ENCODE data around the gene MNDA. TPM values are rescaled to one million over a fixed set of nuclear protein-coding genes. Genes with fewer than 3 reads are reported as not detected.

MNDA gene
- total RNA-seq (2013; cell fraction: nucleolus; rRNA removed) = 33.3 and 40.2 TPM in 2 replicates
- total RNA-seq (2014; rRNA removed) = 36.1 and 45.1 TPM in 2 replicates
- 72.2 and 74.7 TPM in 2 replicates for total RNA-seq (2014; rRNA removed; fragmentation: Illumina TruSeq; extraction: Trizol)
- 36.8 and 37.6 TPM in 2 replicates for total RNA-seq (2021)
- polyA plus RNA-seq (2011; ENCODE audit: low read depth) = 27.1 TPM
- 37.1 and 49.1 TPM in 2 replicates for polyA plus RNA-seq (2011; rRNA removed)
- 10.2 and 11.6 TPM in 2 replicates for polyA plus RNA-seq (2011; cell fraction: cytosol; rRNA removed)
- polyA plus RNA-seq (2011; cell fraction: nucleus; rRNA removed) = 21.8 and 23.6 TPM in 2 replicates
- polyA plus RNA-seq (2012) = 32.5 and 37.8 TPM in 2 replicates
- polyA plus RNA-seq (2014; fragmentation: Illumina TruSeq; extraction: Trizol) = 83.0 and 116 TPM in 2 replicates
- 10 to 100 TPM; 81.9 to 91.8 TPM for polyA plus RNA-seq (2014; fragmentation: Nextera tagmentation; extraction: Ambion mirVana)
- 32.1 and 38.9 TPM in 2 replicates for polyA plus RNA-seq (2014; rRNA removed)
- 10 to 100 TPM; 20.1 to 21.4 TPM for polyA plus RNA-seq (2016; fragmentation: Nextera tagmentation; extraction: Ambion mirVana)
- 7.2 and 10.4 TPM in 2 replicates for polyA minus RNA-seq (2011; rRNA and poly(A)+ RNA removed)
- polyA minus RNA-seq (2011; cell fraction: cytosol; rRNA and poly(A)+ RNA removed) = 4.9 and 6.0 TPM in 2 replicates
- 9.9 and 12.5 TPM in 2 replicates for polyA minus RNA-seq (2011; cell fraction: nucleus; rRNA and poly(A)+ RNA removed)
- percentile 96 among the genes with signal in this experiment for Bru-seq, nascent RNA
- BruChase-seq, experiment 1, labeled RNA remaining after a 6-hour chase = percentile 83 among the genes with signal in this experiment
- BruChase-seq, experiment 2, labeled RNA remaining after a 2-hour chase = percentile 84 among the genes with signal in this experiment
- long read RNA-seq, experiment 1, transcript MNDA-201 (7 exons, 1,752 nt) = major isoform, 31 of 38 reads
- long read RNA-seq, experiment 1, partial matches to known transcripts = 3 of 38 reads
- long read RNA-seq, experiment 1, other reads (novel, unspliced or antisense) = 1 of 38 reads
- long read RNA-seq, experiment 2, transcript MNDA-201 (7 exons, 1,752 nt) = major isoform, 81 of 155 reads
- long read RNA-seq, experiment 2, transcript MNDA-203 (2 exons, 797 nt) = minor isoform, 20 of 155 reads
- long read RNA-seq, experiment 2, partial matches to known transcripts = 49 of 155 reads
- long read RNA-seq, experiment 2, other reads (novel, unspliced or antisense) = 5 of 155 reads

DNA sequence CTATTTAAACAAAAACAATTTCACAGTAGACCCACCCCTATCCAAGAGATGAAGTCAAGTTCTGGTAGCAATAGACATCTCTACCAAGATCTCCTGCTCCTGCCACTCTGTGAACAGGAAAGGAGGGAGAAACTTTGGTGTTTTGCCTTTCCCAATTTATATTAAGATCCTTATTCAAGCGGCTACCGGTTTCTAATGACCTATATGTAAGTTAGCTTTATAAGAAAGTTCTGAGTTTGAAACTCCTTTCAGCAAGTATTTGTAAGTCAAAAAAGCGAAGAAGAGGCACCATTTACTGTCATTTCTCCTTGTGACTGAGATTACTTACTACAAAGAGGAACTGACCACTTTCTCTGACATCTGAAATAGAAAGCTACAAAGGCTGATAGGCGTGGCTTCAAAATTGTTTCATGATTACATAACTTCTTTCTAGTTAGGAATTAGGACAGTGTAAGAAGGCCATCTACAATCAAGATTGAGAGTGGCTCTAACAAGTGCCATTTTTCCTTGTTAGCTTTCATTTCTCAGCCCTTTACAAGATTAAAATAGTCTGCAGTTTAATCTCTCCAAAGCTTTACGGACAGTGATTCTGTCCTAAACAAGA, at the start of gene MNDA:
MNDA (plus strand) TSS at position 448 of the 604 bp plus-strand sequence. CDS start 10,803 bp downstream, outside the sequence.
- Histone ChIP-seq H2AFZ (ENCODE audit: control insufficient read depth, low read depth, low read length) (peak within 1 kb of the TSS; percentile 72), H3K36me3 (ENCODE audit: control insufficient read depth in 2 of 2, insufficient read depth in 2 of 2, low read length in 1 of 2) (no peaks in the 10 kb centered on the region), H3K9me3 (replicated peaks; ENCODE audit: control insufficient read depth, insufficient read depth, low read length) (peaks cover 13% of the 10 kb centered on the region), H3K27me3 (replicated peaks in 1 of 2; ENCODE audit: control insufficient read depth in 2 of 2, insufficient read depth in 2 of 2, low read length in 1 of 2) (no peaks in the 10 kb centered on the region), H3K4me1 (ENCODE audit: control insufficient read depth, insufficient read depth, low read length) (peaks cover 9% of the 10 kb centered on the region; the same call in 1 of the 2 replicates), H3K4me3 (peak within 1 kb of the TSS; percentile 68), H3K27ac (ENCODE audit: control insufficient read depth, insufficient read depth) (peak within 1 kb of the TSS; percentile 97), H3K4me2 (ENCODE audit: control insufficient read depth, insufficient read depth) (peak within 1 kb of the TSS; percentile 80), H4K20me1 (ENCODE audit: control insufficient read depth, insufficient read depth) (no peaks in the 10 kb centered on the region), H3K9ac (ENCODE audit: control insufficient read depth, insufficient read depth, low read length) (peak within 1 kb of the TSS; percentile 86), H3K79me2 (ENCODE audit: control insufficient read depth, insufficient read depth, low read length) (peaks cover 41% of the 10 kb centered on the region)
- no TSS peak for BruUV-seq (replicated peaks)
- SMC1A ChIA-PET (ENCODE audit: uncharacterized antibody, unreplicated experiment) = interaction anchor here (0.9 to 5.7 kb wide), 13 partner anchors 8 to 558 kb away, joined by 3 to 31 read pairs (median 4); partner anchors contain the start of genes AIM2 and IFI16
- peak; percentile 84 for FAIRE-seq
- DNase-seq (ENCODE audit: low read depth, low spot score) = peak; percentile 82
- RAD21 ChIA-PET (ENCODE audit: unreplicated experiment) = interaction anchor here (0.8 to 4.4 kb wide), 12 partner anchors 12 to 325 kb away, joined by 3 to 26 read pairs (median 4); partner anchors contain the start of gene AIM2
- ATAC-seq = peak; percentile 90
- intact Hi-C loops (cut with micrococcal nuclease; ENCODE audit: unreplicated experiment) = loop anchor here (2.0 kb wide), 2 partner anchors 178 to 246 kb away; partner anchors contain the start of genes AIM2 and IFI16
- in situ Hi-C loops (cut with MboI) = loop anchor here (5.0 kb wide), 2 partner anchors 176 to 241 kb away; partner anchors contain the start of gene IFI16
- POLR2A ChIA-PET = interaction anchor here (0.7 to 1.0 kb wide), 4 partner anchors 12 to 245 kb away, joined by 3 to 7 read pairs (median 4); partner anchors contain the start of genes AIM2 and IFI16
- CTCF ChIA-PET = interaction anchor here (0.7 to 2.4 kb wide), 11 partner anchors 14 to 626 kb away, joined by 3 to 15 read pairs (median 3); no protein-coding TSS in a partner anchor
- WGBS (ENCODE audit: insufficient coverage, insufficient replicate concordance, low lambda C conversion rate, missing lambda C conversion rate) = 0% methylated on average over 5 of the region's 5 CpGs
- TF ChIP-seq, protein P1, sequence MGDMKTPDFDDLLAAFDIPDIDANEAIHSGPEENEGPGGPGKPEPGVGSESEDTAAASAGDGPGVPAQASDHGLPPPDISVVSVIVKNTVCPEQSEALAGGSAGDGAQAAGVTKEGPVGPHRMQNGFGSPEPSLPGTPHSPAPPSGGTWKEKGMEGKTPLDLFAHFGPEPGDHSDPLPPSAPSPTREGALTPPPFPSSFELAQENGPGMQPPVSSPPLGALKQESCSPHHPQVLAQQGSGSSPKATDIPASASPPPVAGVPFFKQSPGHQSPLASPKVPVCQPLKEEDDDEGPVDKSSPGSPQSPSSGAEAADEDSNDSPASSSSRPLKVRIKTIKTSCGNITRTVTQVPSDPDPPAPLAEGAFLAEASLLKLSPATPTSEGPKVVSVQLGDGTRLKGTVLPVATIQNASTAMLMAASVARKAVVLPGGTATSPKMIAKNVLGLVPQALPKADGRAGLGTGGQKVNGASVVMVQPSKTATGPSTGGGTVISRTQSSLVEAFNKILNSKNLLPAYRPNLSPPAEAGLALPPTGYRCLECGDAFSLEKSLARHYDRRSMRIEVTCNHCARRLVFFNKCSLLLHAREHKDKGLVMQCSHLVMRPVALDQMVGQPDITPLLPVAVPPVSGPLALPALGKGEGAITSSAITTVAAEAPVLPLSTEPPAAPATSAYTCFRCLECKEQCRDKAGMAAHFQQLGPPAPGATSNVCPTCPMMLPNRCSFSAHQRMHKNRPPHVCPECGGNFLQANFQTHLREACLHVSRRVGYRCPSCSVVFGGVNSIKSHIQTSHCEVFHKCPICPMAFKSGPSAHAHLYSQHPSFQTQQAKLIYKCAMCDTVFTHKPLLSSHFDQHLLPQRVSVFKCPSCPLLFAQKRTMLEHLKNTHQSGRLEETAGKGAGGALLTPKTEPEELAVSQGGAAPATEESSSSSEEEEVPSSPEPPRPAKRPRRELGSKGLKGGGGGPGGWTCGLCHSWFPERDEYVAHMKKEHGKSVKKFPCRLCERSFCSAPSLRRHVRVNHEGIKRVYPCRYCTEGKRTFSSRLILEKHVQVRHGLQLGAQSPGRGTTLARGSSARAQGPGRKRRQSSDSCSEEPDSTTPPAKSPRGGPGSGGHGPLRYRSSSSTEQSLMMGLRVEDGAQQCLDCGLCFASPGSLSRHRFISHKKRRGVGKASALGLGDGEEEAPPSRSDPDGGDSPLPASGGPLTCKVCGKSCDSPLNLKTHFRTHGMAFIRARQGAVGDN (IDR thresholded peaks at IDR 0.05) = no peak
- peak; percentile 92 for TF ChIP-seq ATF7 (IDR thresholded peaks at IDR 0.05; ENCODE audit: low read depth)
- peak; percentile 52; the same call in 1 of the 2 replicates for TF ChIP-seq PAX8 (IDR thresholded peaks at IDR 0.05)
- no peak for TF ChIP-seq ZBED1 (IDR thresholded peaks at IDR 0.05; ENCODE audit: borderline replicate concordance)
- peak; percentile 81 for TF ChIP-seq PKNOX1 (IDR thresholded peaks at IDR 0.05)
- TF ChIP-seq POLR2A (IDR thresholded peaks at IDR 0.05; ENCODE audit: low read depth, low read length) = peak; percentile 41; the same call in 1 of the 2 replicates
- peak; percentile 5 for TF ChIP-seq MEF2B (IDR thresholded peaks at IDR 0.05; ENCODE audit: partially characterized antibody, poor library complexity, severe bottlenecking)
- peak in 1 of 2 experiments; percentile 20; a peak in 1 of 4 replicates for TF ChIP-seq IKZF2 (IDR thresholded peaks at IDR 0.05)
- no peak for TF ChIP-seq FOXK2 (IDR thresholded peaks at IDR 0.05)
- TF ChIP-seq RAD51 (IDR thresholded peaks at IDR 0.05) = 0 out of 2 replicates have a peak, but pooled peaks have one; percentile 34
- no peak for TF ChIP-seq SREBF1 (IDR thresholded peaks at IDR 0.05; ENCODE audit: low read length)
- peak; percentile 53 to 61; a peak in 1 of 4 replicates for TF ChIP-seq EP300 (IDR thresholded peaks at IDR 0.05; ENCODE audit: borderline replicate concordance in 1 of 2, control insufficient read depth in 1 of 2, low read depth in 2 of 2, low read length in 2 of 2)
- TF ChIP-seq SPI1 (IDR thresholded peaks at IDR 0.05; ENCODE audit: borderline replicate concordance, insufficient read depth, low read depth, low read length) = peak; percentile 96
- peak; percentile 45; the same call in 1 of the 2 replicates for TF ChIP-seq CREB1 (IDR thresholded peaks at IDR 0.05; ENCODE audit: low read depth)
